Measurements from ENCODE around the gene ZNF512B.

- TF ChIP-seq POLR2AphosphoS5 (IDR thresholded peaks at IDR 0.05; ENCODE audit: insufficient read depth in 1 of 2, low read depth in 1 of 2) (no peak), POLR2A (IDR thresholded peaks at IDR 0.05) (no peak)
- TF ChIP-seq, protein P1, sequence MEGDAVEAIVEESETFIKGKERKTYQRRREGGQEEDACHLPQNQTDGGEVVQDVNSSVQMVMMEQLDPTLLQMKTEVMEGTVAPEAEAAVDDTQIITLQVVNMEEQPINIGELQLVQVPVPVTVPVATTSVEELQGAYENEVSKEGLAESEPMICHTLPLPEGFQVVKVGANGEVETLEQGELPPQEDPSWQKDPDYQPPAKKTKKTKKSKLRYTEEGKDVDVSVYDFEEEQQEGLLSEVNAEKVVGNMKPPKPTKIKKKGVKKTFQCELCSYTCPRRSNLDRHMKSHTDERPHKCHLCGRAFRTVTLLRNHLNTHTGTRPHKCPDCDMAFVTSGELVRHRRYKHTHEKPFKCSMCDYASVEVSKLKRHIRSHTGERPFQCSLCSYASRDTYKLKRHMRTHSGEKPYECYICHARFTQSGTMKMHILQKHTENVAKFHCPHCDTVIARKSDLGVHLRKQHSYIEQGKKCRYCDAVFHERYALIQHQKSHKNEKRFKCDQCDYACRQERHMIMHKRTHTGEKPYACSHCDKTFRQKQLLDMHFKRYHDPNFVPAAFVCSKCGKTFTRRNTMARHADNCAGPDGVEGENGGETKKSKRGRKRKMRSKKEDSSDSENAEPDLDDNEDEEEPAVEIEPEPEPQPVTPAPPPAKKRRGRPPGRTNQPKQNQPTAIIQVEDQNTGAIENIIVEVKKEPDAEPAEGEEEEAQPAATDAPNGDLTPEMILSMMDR (IDR thresholded peaks at IDR 0.05) = no peak
Observed at GRCh38 chr20:63973160-63973479, 3.4 kb upstream of the ZNF512B start.

Measured in vagina (tissue), 2 donors.